ENCODE data around the gene USP35. TPM values are rescaled to one million over a fixed set of nuclear protein-coding genes. Genes with fewer than 3 reads are reported as not detected.
A peak's percentile ranks its signal among the peaks of the same experiment; 100 is the strongest.

Gene USP35
- total RNA-seq, 3 donors from 2014 or later = 5.1 to 16.1 (median 11.3) TPM

- no peak for TF ChIP-seq POLR2AphosphoS5 (IDR thresholded peaks at IDR 0.05)
- no peak for TF ChIP-seq POLR2A (IDR thresholded peaks at IDR 0.05)
- intact Hi-C loops (cut with DNase I; ENCODE audit: low total_unique reads) = loop anchor here (2.0 kb wide), 1 partner anchor 19 kb away; no protein-coding TSS in a partner anchor
- Histone ChIP-seq H3K9me3 (no peaks in the 10 kb centered on the region), H3K27me3 (no peaks in the 10 kb centered on the region), H3K36me3 (no peaks in the 10 kb centered on the region), H3K27ac (no peak overlapping the region), H3K4me1 (no peaks in the 10 kb centered on the region), H3K4me3 (no peak overlapping the region)
- no peak for DNase-seq (ENCODE audit: low spot score in 2 of 2)
These were observed 24.9 kb upstream of the USP35 start for GRCh38 chr11:78163828-78164227.

GRCh38 chr11:78164471-78164870 is 24.2 kb upstream of the USP35 start:
- H3K9me3 ChIP-seq = no peaks in the 10 kb centered on the region
- no peak overlapping the region for H3K4me3 ChIP-seq
- H3K4me1 ChIP-seq = no peaks in the 10 kb centered on the region
- H3K27ac ChIP-seq = no peak overlapping the region
- no peaks in the 10 kb centered on the region for H3K36me3 ChIP-seq
- H3K27me3 ChIP-seq = no peaks in the 10 kb centered on the region
- TF ChIP-seq CTCF (IDR thresholded peaks at IDR 0.05) = no peak
- intact Hi-C loops (cut with DNase I; ENCODE audit: low total_unique reads) = loop anchor here (2.0 kb wide), 1 partner anchor 20 kb away; no protein-coding TSS in a partner anchor
- no peak for DNase-seq (ENCODE audit: low spot score in 2 of 2)

GRCh38 chr11:78166855-78167469 is 21.8 kb upstream of the USP35 start:
- DNase-seq (ENCODE audit: low spot score in 2 of 2) = no peak
- Histone ChIP-seq H3K4me3 (no peak overlapping the region), H3K27ac (peak overlapping the region in 1 of 2 donors; percentile 12), H3K36me3 (no peaks in the 10 kb centered on the region), H3K27me3 (no peaks in the 10 kb centered on the region), H3K4me1 (no peaks in the 10 kb centered on the region), H3K9me3 (no peaks in the 10 kb centered on the region)
- intact Hi-C loops (cut with DNase I; ENCODE audit: low total_unique reads) = no loop called here
- TF ChIP-seq POLR2A (IDR thresholded peaks at IDR 0.05) (no peak), CTCF (IDR thresholded peaks at IDR 0.05) (no peak), POLR2AphosphoS5 (IDR thresholded peaks at IDR 0.05) (no peak)

- peak; percentile 29 to 81 (median 55) for TF ChIP-seq POLR2AphosphoS5 (IDR thresholded peaks at IDR 0.05)
- no peak for TF ChIP-seq CTCF (IDR thresholded peaks at IDR 0.05)
- no peak for DNase-seq (ENCODE audit: low spot score in 2 of 2)
- no peak overlapping the region for H3K4me3 ChIP-seq
- no peaks in the 10 kb centered on the region for H3K27me3 ChIP-seq
- H3K4me1 ChIP-seq = no peaks in the 10 kb centered on the region
- no peaks in the 10 kb centered on the region for H3K36me3 ChIP-seq
- intact Hi-C loops (cut with DNase I; ENCODE audit: low total_unique reads) = no loop called here
- H3K9me3 ChIP-seq = no peaks in the 10 kb centered on the region
- peak overlapping the region; percentile 79 to 92 for H3K27ac ChIP-seq
These were observed 19.9 kb upstream of the USP35 start for GRCh38 chr11:78168539-78169477.

GRCh38 chr11:78170413-78170812 is 18.3 kb upstream of the USP35 start:
- Histone ChIP-seq H3K4me3 (no peak overlapping the region), H3K4me1 (no peaks in the 10 kb centered on the region), H3K27ac (peak overlapping the region in 1 of 2 donors; percentile 92), H3K36me3 (no peaks in the 10 kb centered on the region), H3K27me3 (no peaks in the 10 kb centered on the region), H3K9me3 (no peaks in the 10 kb centered on the region)
- no peak for DNase-seq (ENCODE audit: low spot score in 2 of 2)
- TF ChIP-seq POLR2AphosphoS5 (IDR thresholded peaks at IDR 0.05) = no peak
- no peak for TF ChIP-seq POLR2A (IDR thresholded peaks at IDR 0.05)
- TF ChIP-seq CTCF (IDR thresholded peaks at IDR 0.05) = no peak
- intact Hi-C loops (cut with DNase I; ENCODE audit: low total_unique reads) = no loop called here

Data from breast epithelium (tissue), 4 donors.